GM21717 (cell line): ENCODE measurements around the gene ZER1.
A peak's percentile ranks its signal among the peaks of the same experiment; 100 is the strongest.

Experiments used
- ATAC-seq: cut with Tn5 transposase; IDR thresholded peaks from one replicate; pipeline ENCODE4 v1.9.1; 2021; ENCODE audit warnings: mild to moderate bottlenecking, moderate library complexity; ENCODE audit not compliant: unreplicated experiment

The ZER1 gene

GRCh38 chr9:128743421-128743820 lies 28.3 kb downstream of the ZER1 start:
- no peak for ATAC-seq

- ATAC-seq: no peak
Observed at GRCh38 chr9:128742401-128742800, 29.3 kb downstream of the ZER1 start.

- ATAC-seq: no peak
Observed at GRCh38 chr9:128735373-128735772, 36.4 kb downstream of the ZER1 start.

- no peak for ATAC-seq
Observed at GRCh38 chr9:128733256-128733655, 38.5 kb downstream of the ZER1 start.

GRCh38 chr9:128732576-128732975 lies 39.2 kb downstream of the ZER1 start:
- no peak for ATAC-seq

- no peak for ATAC-seq
Observed at GRCh38 chr9:128731691-128732090, 40.0 kb downstream of the ZER1 start.

GRCh38 chr9:128731093-128731492 lies 40.6 kb downstream of the ZER1 start:
- no peak for ATAC-seq

GRCh38 chr9:128729766-128730517 lies 41.8 kb downstream of the ZER1 start:
- no peak for ATAC-seq

- ATAC-seq: no peak
Observed at GRCh38 chr9:128729302-128729701, 42.4 kb downstream of the ZER1 start.

GRCh38 chr9:128728298-128728697 lies 43.4 kb downstream of the ZER1 start:
- no peak for ATAC-seq

- no peak for ATAC-seq
Observed at GRCh38 chr9:128727640-128728248, 44.0 kb downstream of the ZER1 start.

- ATAC-seq: peak; percentile 19
Observed at GRCh38 chr9:128724744-128725211, 46.9 kb downstream of the ZER1 start.

- ATAC-seq: peak; percentile 84
Observed at GRCh38 chr9:128723866-128724743, 47.6 kb downstream of the ZER1 start, which contains the start of gene ZDHHC12. TSS of gene ZDHHC12 (minus strand) at chr9:128724127. CDS start at chr9:128724093, 34 bp downstream.

- no peak for ATAC-seq
Observed at GRCh38 chr9:128723352-128723865, 48.3 kb downstream of the ZER1 start.

- no peak for ATAC-seq
Observed at GRCh38 chr9:128722380-128723351, 49.1 kb downstream of the ZER1 start.

- no peak for ATAC-seq
Observed at GRCh38 chr9:128721487-128722010, 50.2 kb downstream of the ZER1 start.

GRCh38 chr9:128720841-128721486 lies 50.8 kb downstream of the ZER1 start:
- no peak for ATAC-seq

GRCh38 chr9:128719919-128720605 lies 51.7 kb downstream of the ZER1 start:
- ATAC-seq: no peak

GRCh38 chr9:128718475-128718874 lies 53.3 kb downstream of the ZER1 start:
- no peak for ATAC-seq
